SK-N-SH (cell line): ENCODE results near the gene PXMP4. TPM values are rescaled to one million over a fixed set of nuclear protein-coding genes. Genes with fewer than 3 reads are reported as not detected.

Experiments
- CTCF ChIA-PET: fragments of 300-600, 350-600 bp; formaldehyde crosslinking; extraction: SDS; loops from one replicate; lab custom pipeline; 2021; lab: Yijun Ruan, JAX
- POLR2A ChIA-PET: fragments of 350-600 bp; sonication (Branson Sonifier 250); formaldehyde crosslinking; extraction: SDS; loops from one replicate; lab custom pipeline; 2020; ENCODE audit warnings: antibody characterized with exemption, inconsistent platforms; lab: Yijun Ruan, JAX
- DNase-seq: peaks from one replicate; pipeline ENCODE4 v3.0.0; 2012
- H2AFZ ChIP-seq: fragments of 200-600 bp; sonication (generic); 2 replicates; pipeline ENCODE4 v1.8.1; 2016; ENCODE audit warnings: antibody characterized with exemption, mild to moderate bottlenecking, low read depth
- H3F3A ChIP-seq: fragments of 200-600 bp; sonication (generic); replicated peaks from 2 replicates; pipeline ENCODE3; 2016; ENCODE audit warnings: antibody characterized with exemption, mild to moderate bottlenecking; ENCODE audit not compliant: insufficient read depth
- H3K27ac ChIP-seq, 2 experiments: fragments of 200-500 bp in 1 of 2; fragments of 200-600 bp in 1 of 2; sonication (Bioruptor generic) in 1 of 2; sonication (generic), shearing (Covaris generic) in 1 of 2; 2 replicates each; pipeline versions ENCODE4 v1.5.1 to v1.6.1; 2014 to 2016; ENCODE audit warnings: low read depth in 2 of 2, inconsistent platforms in 1 of 2, low read length in 1 of 2, mild to moderate bottlenecking in 1 of 2, mixed read lengths in 1 of 2
- H3K27me3 ChIP-seq: fragments of 200-600 bp; sonication (generic), shearing (Covaris generic); 2 replicates; pipeline ENCODE4 v1.6.1; 2016; ENCODE audit warnings: mixed run types; ENCODE audit not compliant: insufficient read depth
- H3K36me3 ChIP-seq, 2 experiments: fragments of 200-500 bp in 1 of 2; fragments of 200-600 bp in 1 of 2; sonication (Bioruptor generic) in 1 of 2; sonication (generic) in 1 of 2; replicated peaks in 1 of 2; 2 replicates each; pipeline versions ENCODE3 to v1.5.1; 2014 to 2016; ENCODE audit warnings: low read length in 1 of 2, mild to moderate bottlenecking in 1 of 2; ENCODE audit not compliant: insufficient read depth in 2 of 2, control insufficient read depth in 1 of 2
- H3K4me1 ChIP-seq, 2 experiments: fragments of 200-500 bp in 1 of 2; fragments of 200-600 bp in 1 of 2; sonication (Bioruptor generic) in 1 of 2; sonication (generic), shearing (Covaris generic) in 1 of 2; 2 replicates each; pipeline versions ENCODE4 v1.5.1 to v1.6.1; 2014 to 2016; ENCODE audit warnings: low read depth in 1 of 2, low read length in 1 of 2, mixed run types in 1 of 2; ENCODE audit not compliant: insufficient read depth in 2 of 2, control insufficient read depth in 1 of 2
- H3K4me2 ChIP-seq: fragments of 200-600 bp; sonication (generic), shearing (Covaris generic); 2 replicates; pipeline ENCODE4 v1.6.1; 2017; ENCODE audit warnings: mixed run types
- H3K4me3 ChIP-seq, 2 experiments: fragments of 200-500 bp in 1 of 2; fragments of 200-600 bp in 1 of 2; sonication (Bioruptor generic) in 1 of 2; sonication (generic), shearing (Covaris generic) in 1 of 2; 2 replicates each; pipeline versions ENCODE4 v1.5.1 to v1.8.1; 2014 to 2016; ENCODE audit warnings: low read depth in 2 of 2, inconsistent platforms in 1 of 2, low read length in 1 of 2, mild to moderate bottlenecking in 1 of 2, mixed read lengths in 1 of 2, moderate library complexity in 1 of 2
- H3K79me2 ChIP-seq: fragments of 200-600 bp; sonication (generic); 2 replicates; pipeline ENCODE4 v1.8.1; 2017; ENCODE audit warnings: mild to moderate bottlenecking; ENCODE audit not compliant: insufficient read depth
- H3K9ac ChIP-seq: fragments of 200-600 bp; sonication (generic); 2 replicates; pipeline ENCODE4 v1.6.1; 2017; ENCODE audit warnings: mixed run types
- H3K9me2 ChIP-seq: fragments of 200-600 bp; sonication (generic); 2 replicates; pipeline ENCODE4 v1.6.1; 2017; ENCODE audit warnings: mixed run types
- H3K9me3 ChIP-seq: fragments of 200-600 bp; sonication (generic); 2 replicates; pipeline ENCODE4 v1.6.1; 2017; ENCODE audit warnings: mixed run types, mild to moderate bottlenecking, moderate library complexity
- H4K20me1 ChIP-seq: fragments of 200-600 bp; sonication (generic); 2 replicates; pipeline ENCODE4 v1.6.1; 2017; ENCODE audit warnings: mild to moderate bottlenecking, mixed run types; ENCODE audit not compliant: insufficient read depth
- CHD2 ChIP-seq: fragments of 150-350 bp; IDR thresholded peaks from 2 replicates; pipeline ENCODE4 v1.6.1; 2018; ENCODE audit warnings: low read length; ENCODE audit not compliant: partially characterized antibody
- ELF1 ChIP-seq: IDR thresholded peaks from 2 replicates; pipeline ENCODE4 v1.4.0; 2012
- EZH2phosphoT487 ChIP-seq: fragments of 200-600 bp; sonication (generic); IDR thresholded peaks from 2 replicates; pipeline ENCODE4 v1.6.1; 2017; ENCODE audit warnings: low read depth, mixed run types, mild to moderate bottlenecking, antibody characterized with exemption, moderate library complexity, borderline replicate concordance
- FOSL2 ChIP-seq: IDR thresholded peaks from 2 replicates; pipeline ENCODE4 v1.4.0; 2012; ENCODE audit warnings: low read depth, mild to moderate bottlenecking, moderate library complexity, borderline replicate concordance
- FOXJ3 ChIP-seq: sonication (generic); formaldehyde crosslinking; IDR thresholded peaks from 2 replicates; pipeline ENCODE4 v1.5.1; 2020; ENCODE audit warnings: mild to moderate bottlenecking, missing genetic modification reagents
- GABPA ChIP-seq: IDR thresholded peaks from 2 replicates; pipeline ENCODE4 v1.4.0; 2012; ENCODE audit warnings: low read depth, mild to moderate bottlenecking
- GATA2 ChIP-seq: sonication (generic); formaldehyde crosslinking; IDR thresholded peaks from 2 replicates; pipeline ENCODE4 v1.5.0; 2020; ENCODE audit warnings: mild to moderate bottlenecking, missing genetic modification reagents
- IRF3 ChIP-seq: fragments of 150-350 bp; IDR thresholded peaks from 2 replicates; pipeline ENCODE4 v1.6.1; 2016; ENCODE audit warnings: mild to moderate bottlenecking, low read depth, low read length
- MEF2A ChIP-seq: IDR thresholded peaks from 2 replicates; pipeline ENCODE4 v1.4.0; 2012; ENCODE audit warnings: low read depth, borderline replicate concordance
- NFIC ChIP-seq: IDR thresholded peaks from 2 replicates; pipeline ENCODE4 v1.4.0; 2012; ENCODE audit warnings: borderline replicate concordance
- SIN3A ChIP-seq: IDR thresholded peaks from 2 replicates; pipeline ENCODE4 v1.6.1; 2012; ENCODE audit warnings: low read depth, mild to moderate bottlenecking, low read length, moderate library complexity, borderline replicate concordance
- SMC3 ChIP-seq: IDR thresholded peaks from 2 replicates; pipeline ENCODE4 v1.6.1; 2012; ENCODE audit warnings: low read depth, low read length, improper control_type of control experiment
- TAF1 ChIP-seq: IDR thresholded peaks from 2 replicates; pipeline ENCODE4 v1.6.1; 2012; ENCODE audit warnings: low read depth, mild to moderate bottlenecking, low read length, moderate library complexity, borderline replicate concordance
- TEAD4 ChIP-seq: IDR thresholded peaks from 2 replicates; pipeline ENCODE4 v1.4.0; 2012; ENCODE audit warnings: mild to moderate bottlenecking, borderline replicate concordance; ENCODE audit not compliant: insufficient read depth
- USF1 ChIP-seq: IDR thresholded peaks from 2 replicates; pipeline ENCODE4 v1.4.0; 2012; ENCODE audit warnings: low read depth, borderline replicate concordance
- USF2 ChIP-seq: fragments of 150-350 bp; IDR thresholded peaks from 2 replicates; pipeline ENCODE4 v1.6.1; 2017; ENCODE audit warnings: antibody characterized with exemption, low read length, low read depth, borderline replicate concordance
- ZBTB33 ChIP-seq: IDR thresholded peaks from 2 replicates; pipeline ENCODE4 v1.4.0; 2012; ENCODE audit warnings: low read depth, borderline replicate concordance
- WGBS: methylation state at CpG from one replicate; pipeline ENCODE4 v1.1.6; 2017; ENCODE audit warnings: low lambda C conversion rate; 5-methylcytosine and 5-hydroxymethylcytosine counted together
- polyA plus RNA-seq, 3 experiments: library from polyadenylated mRNA; depleted of rRNA; stranded (reverse); fragments of >200 nt; gene quantifications; 2 replicates each; pipeline ENCODE4 v1.2.3, GENCODE V29; 2012

The PXMP4 gene
- polyA plus RNA-seq, 1 of the 3 experiments (the other 2 are of a cell fraction), result 5.6 TPM

- no peak overlapping the region for H3K4me2 ChIP-seq
- CTCF ChIA-PET, result interaction anchor here (1.6 to 4.3 kb wide), 3 partner anchors 13 to 51 kb away, joined by 4 to 34 read pairs (median 7); partner anchors contain the start of genes ACTL10 and ZNF341
Measured at GRCh38 chr20:33681288-33681687, 38.8 kb downstream of the PXMP4 start.

GRCh38 chr20:33680686-33681085 is 39.4 kb downstream of the PXMP4 start:
- Histone ChIP-seq H3K9me2 (no peaks in the 10 kb centered on the region), H3K36me3 (no peaks in the 10 kb centered on the region), H3F3A (no peaks in the 10 kb centered on the region), H4K20me1 (peaks cover 6% of the 10 kb centered on the region; the same call in 1 of the 2 replicates), H3K79me2 (peaks cover 35% of the 10 kb centered on the region), H3K27ac (no peak overlapping the region), H3K4me3 (no peak overlapping the region), H3K27me3 (no peaks in the 10 kb centered on the region), H3K4me1 (peaks cover 7 to 14% of the 10 kb centered on the region in 2 experiments; a peak in 2 of 4 replicates), H3K4me2 (no peak overlapping the region), H3K9ac (no peak overlapping the region), H3K9me3 (no peaks in the 10 kb centered on the region), H2AFZ (no peak overlapping the region)
- DNase-seq, result no peak
- CTCF ChIA-PET, result interaction anchor here (1.6 to 4.3 kb wide), 3 partner anchors 12 to 51 kb away, joined by 4 to 34 read pairs (median 7); partner anchors contain the start of genes ACTL10 and ZNF341
- WGBS, result 100% methylated on average over 2 of the region's 2 CpGs
- POLR2A ChIA-PET, result no interaction called here
- no peak for TF ChIP-seq IRF3
- TF ChIP-seq ZBTB33, result no peak
- no peak for TF ChIP-seq EZH2phosphoT487
- TF ChIP-seq MEF2A, result no peak
- no peak for TF ChIP-seq NFIC
- no peak for TF ChIP-seq ELF1
- no peak for TF ChIP-seq TAF1
- TF ChIP-seq SMC3, result no peak
- no peak for TF ChIP-seq GATA2 (CRISPR knock-in tag)
- no peak for TF ChIP-seq CHD2
- no peak for TF ChIP-seq GABPA
- TF ChIP-seq SIN3A, result no peak
- TF ChIP-seq TEAD4, result no peak
- no peak for TF ChIP-seq FOSL2
- no peak for TF ChIP-seq USF2

More at GRCh38 chr20:33681288-33681687, 38.8 kb downstream of the PXMP4 start:
- Histone ChIP-seq H3K27me3 (no peaks in the 10 kb centered on the region), H4K20me1 (peaks cover 6% of the 10 kb centered on the region; the same call in 1 of the 2 replicates), H3K79me2 (peaks cover 35% of the 10 kb centered on the region), H3K27ac (no peak overlapping the region), H3K9me2 (no peaks in the 10 kb centered on the region), H3F3A (no peaks in the 10 kb centered on the region), H2AFZ (no peak overlapping the region), H3K36me3 (no peaks in the 10 kb centered on the region), H3K4me3 (no peak overlapping the region)
- POLR2A ChIA-PET, result no interaction called here
- WGBS, result 92% methylated on average over 5 of the region's 5 CpGs
- TF ChIP-seq MEF2A, result no peak
- no peak for TF ChIP-seq FOXJ3 (CRISPR knock-in tag)
- TF ChIP-seq USF1, result no peak
- TF ChIP-seq, all 33 proteins: peak for 0
- no peak for DNase-seq
- Histone ChIP-seq H3K4me1 (peaks cover 7 to 14% of the 10 kb centered on the region in 2 experiments; a peak in 2 of 4 replicates), H3K9me3 (no peaks in the 10 kb centered on the region), H3K9ac (no peak overlapping the region)
